ENCODE results near the gene IL13.

The IL13 gene

GRCh38 chr5:132655821-132656773 is 1.9 kb upstream of the IL13 start:
- DNase-seq (ENCODE audit: low read depth in 2 of 2, low spot score in 1 of 2): peak in 1 of 2 donors; percentile 20

GRCh38 chr5:132656774-132657355 is 1.1 kb upstream of the IL13 start:
- DNase-seq (ENCODE audit: low read depth in 2 of 2, low spot score in 1 of 2): no peak

GRCh38 chr5:132658381-132659302 is 669 bp downstream of the IL13 start:
- no peak for DNase-seq (ENCODE audit: low read depth in 2 of 2, low spot score in 1 of 2)

- DNase-seq (ENCODE audit: low read depth in 2 of 2, low spot score in 1 of 2): no peak
Observed at GRCh38 chr5:132659598-132660493, 1.9 kb downstream of the IL13 start.

GRCh38 chr5:132661231-132662003 is 3.4 kb downstream of the IL13 start:
- DNase-seq (ENCODE audit: low read depth in 2 of 2, low spot score in 1 of 2): no peak

GRCh38 chr5:132662004-132662401 is 4.0 kb downstream of the IL13 start:
- DNase-seq (ENCODE audit: low read depth in 2 of 2, low spot score in 1 of 2): no peak

- DNase-seq (ENCODE audit: low read depth in 2 of 2, low spot score in 1 of 2): no peak
Observed at GRCh38 chr5:132662925-132663770, 5.2 kb downstream of the IL13 start.

GRCh38 chr5:132663771-132664695 is 6.1 kb downstream of the IL13 start:
- no peak for DNase-seq (ENCODE audit: low read depth in 2 of 2, low spot score in 1 of 2)

GRCh38 chr5:132664696-132665209 is 6.8 kb downstream of the IL13 start:
- DNase-seq (ENCODE audit: low read depth in 2 of 2, low spot score in 1 of 2): no peak

GRCh38 chr5:132665574-132666080 is 7.7 kb downstream of the IL13 start:
- no peak for DNase-seq (ENCODE audit: low read depth in 2 of 2, low spot score in 1 of 2)

- no peak for DNase-seq (ENCODE audit: low read depth in 2 of 2, low spot score in 1 of 2)
Observed at GRCh38 chr5:132666310-132667123, 8.5 kb downstream of the IL13 start.

GRCh38 chr5:132667309-132667708 is 9.3 kb downstream of the IL13 start:
- no peak for DNase-seq (ENCODE audit: low read depth in 2 of 2, low spot score in 1 of 2)

GRCh38 chr5:132667761-132668705 is 10.1 kb downstream of the IL13 start:
- DNase-seq (ENCODE audit: low read depth in 2 of 2, low spot score in 1 of 2): no peak

- DNase-seq (ENCODE audit: low read depth in 2 of 2, low spot score in 1 of 2): no peak
Observed at GRCh38 chr5:132668706-132669454, 10.9 kb downstream of the IL13 start.

- DNase-seq (ENCODE audit: low read depth in 2 of 2, low spot score in 1 of 2): no peak
Observed at GRCh38 chr5:132669455-132669820, 11.5 kb downstream of the IL13 start.

All from stimulated activated CD8-positive, alpha-beta memory T cell treated with anti-CD3 and anti-CD28 coated beads, Interleukin-4, amount 100 ng/mL, for 4 hours (primary cell).